ENCODE data around the gene UEVLD.

- TF ChIP-seq CTCF (IDR thresholded peaks at IDR 0.05 in 4 of 5, conservative IDR thresholded peaks at IDR 0.05 in 1 of 5), result no peak
- TF ChIP-seq POLR2A (IDR thresholded peaks at IDR 0.05), result no peak
These were observed 95.6 kb downstream of the UEVLD start for GRCh38 chr11:18492888-18493287.

Measured in gastrocnemius medialis (tissue), 4 donors.